ENCODE measurements around the gene COX7A1. TPM values are rescaled to one million over a fixed set of nuclear protein-coding genes. Genes with fewer than 3 reads are reported as not detected.
A peak's percentile ranks its signal among the peaks of the same experiment; 100 is the strongest.
"Not testable (repeated sequence)": the region's sequence is repeated elsewhere in the genome, so short reads cannot be mapped to it uniquely, and the experiment has no call there.

COX7A1 gene
- 1.2 TPM in 1 of 2 replicates, not detected in the other for total RNA-seq
- 1.4 and 6.5 TPM in 2 replicates for polyA plus RNA-seq

- no peaks in the 10 kb centered on the region for H3K4me1 ChIP-seq (ENCODE audit: low read depth)
- H3K36me3 ChIP-seq = peaks cover 13% of the 10 kb centered on the region
- no peak within 1 kb of the TSS for H3K27ac ChIP-seq
- DNase-seq (ENCODE audit: low read depth in 1 of 2, low spot score in 1 of 2) = peak in 1 of 2 donors; percentile 74
- no peaks in the 10 kb centered on the region for H3K27me3 ChIP-seq
- no peaks in the 10 kb centered on the region for H3K9me3 ChIP-seq (ENCODE audit: low read depth)
- TF ChIP-seq CTCF (IDR thresholded peaks at IDR 0.05; ENCODE audit: low read depth, low read length) = no peak
- H3K4me3 ChIP-seq = no peak within 1 kb of the TSS
Measured at GRCh38 chr19:36152352-36153091, at the start of gene COX7A1. COX7A1 (minus strand) TSS chr19:36152447; CDS start chr19:36152407, 40 bp downstream.

- no peak for DNase-seq (ENCODE audit: low read depth in 1 of 2, low spot score in 1 of 2)
- no peaks in the 10 kb centered on the region for H3K9me3 ChIP-seq (ENCODE audit: low read depth)
- H3K27me3 ChIP-seq = no peaks in the 10 kb centered on the region
- no peaks in the 10 kb centered on the region for H3K4me1 ChIP-seq (ENCODE audit: low read depth)
- H3K4me3 ChIP-seq = no peak overlapping the region
- no peaks in the 10 kb centered on the region for H3K36me3 ChIP-seq
- TF ChIP-seq CTCF (IDR thresholded peaks at IDR 0.05; ENCODE audit: low read depth, low read length) = no peak
- H3K27ac ChIP-seq = no peak overlapping the region
Measured at GRCh38 chr19:36201684-36202083, 49.4 kb upstream of the COX7A1 start.

- Histone ChIP-seq H3K27me3 (no peaks in the 10 kb centered on the region), H3K4me1 (ENCODE audit: low read depth) (no peaks in the 10 kb centered on the region), H3K36me3 (no peaks in the 10 kb centered on the region), H3K9me3 (ENCODE audit: low read depth) (no peaks in the 10 kb centered on the region), H3K4me3 (no peak overlapping the region), H3K27ac (no peak overlapping the region)
- no peak for TF ChIP-seq CTCF (IDR thresholded peaks at IDR 0.05; ENCODE audit: low read depth, low read length)
- DNase-seq (ENCODE audit: low read depth in 1 of 2, low spot score in 1 of 2) = peak in 1 of 2 donors; percentile 4
Measured at GRCh38 chr19:36198119-36198518, 45.9 kb upstream of the COX7A1 start.

- DNase-seq (ENCODE audit: low read depth in 1 of 2, low spot score in 1 of 2) = no peak
- Histone ChIP-seq H3K4me1 (ENCODE audit: low read depth) (no peaks in the 10 kb centered on the region), H3K27ac (no peak overlapping the region), H3K4me3 (no peak overlapping the region), H3K9me3 (ENCODE audit: low read depth) (no peaks in the 10 kb centered on the region), H3K27me3 (no peaks in the 10 kb centered on the region), H3K36me3 (no peaks in the 10 kb centered on the region)
- no peak for TF ChIP-seq CTCF (IDR thresholded peaks at IDR 0.05; ENCODE audit: low read depth, low read length)
Measured at GRCh38 chr19:36196249-36196648, 44.0 kb upstream of the COX7A1 start.

- H3K36me3 ChIP-seq; H3K4me1 ChIP-seq (ENCODE audit: low read depth); H3K27me3 ChIP-seq; H3K4me3 ChIP-seq; H3K9me3 ChIP-seq (ENCODE audit: low read depth); H3K27ac ChIP-seq; DNase-seq (ENCODE audit: low read depth in 1 of 2, low spot score in 1 of 2): not testable (repeated sequence)
Measured at GRCh38 chr19:36186722-36187121, 34.5 kb upstream of the COX7A1 start.

- no peaks in the 10 kb centered on the region for H3K27me3 ChIP-seq
- DNase-seq (ENCODE audit: low read depth in 1 of 2, low spot score in 1 of 2) = peak; percentile 6 to 19
- H3K27ac ChIP-seq = peak overlapping the region; percentile 83
- no peaks in the 10 kb centered on the region for H3K36me3 ChIP-seq
- H3K4me3 ChIP-seq = no peak overlapping the region
- H3K9me3 ChIP-seq (ENCODE audit: low read depth) = no peaks in the 10 kb centered on the region
- TF ChIP-seq CTCF (IDR thresholded peaks at IDR 0.05; ENCODE audit: low read depth, low read length) = no peak
- H3K4me1 ChIP-seq (ENCODE audit: low read depth) = no peaks in the 10 kb centered on the region
Measured at GRCh38 chr19:36183245-36183628, 31.0 kb upstream of the COX7A1 start.
